HL-60 (cell line): Measurements from ENCODE around the gene EGFR.

Experiments
- DNase-seq, 2 experiments: peaks; one replicate each; pipeline ENCODE4 v3.0.0-alpha.2; 2010 to 2020; ENCODE audit warnings: low read depth in 1 of 2, low spot score in 1 of 2
- H3K27ac ChIP-seq: fragments of 250-450 bp; sonication (Bioruptor Pico); replicated peaks from 2 replicates; pipeline ENCODE4 v1.5.1; 2020; ENCODE audit warnings: mild to moderate bottlenecking, moderate library complexity
- H3K27me3 ChIP-seq: fragments of 250-450 bp; sonication (Bioruptor Pico); 2 replicates; pipeline ENCODE4 v1.5.1; 2021; ENCODE audit warnings: mild to moderate bottlenecking, moderate library complexity; ENCODE audit not compliant: insufficient read depth, poor library complexity, severe bottlenecking
- H3K4me3 ChIP-seq: replicated peaks from 2 replicates; pipeline ENCODE4 v1.5.1; 2011; ENCODE audit warnings: mild to moderate bottlenecking, control low read depth, low read length; ENCODE audit not compliant: insufficient read depth
- CTCF ChIP-seq: IDR thresholded peaks from one replicate; pipeline ENCODE4 v1.5.1; 2011; ENCODE audit warnings: low read length, control low read depth, inconsistent platforms; ENCODE audit not compliant: insufficient read depth
- GABPA ChIP-seq: IDR thresholded peaks from 2 replicates; pipeline ENCODE4 v1.6.1; 2012; ENCODE audit warnings: low read depth
- POLR2AphosphoS5 ChIP-seq: IDR thresholded peaks from 2 replicates; pipeline ENCODE4 v1.6.1; 2012; ENCODE audit warnings: low read depth
- REST ChIP-seq: IDR thresholded peaks from 2 replicates; pipeline ENCODE4 v1.6.1; 2012; ENCODE audit warnings: low read depth; ENCODE audit not compliant: insufficient replicate concordance
- SPI1 ChIP-seq: IDR thresholded peaks from 2 replicates; pipeline ENCODE4 v1.6.1; 2012; ENCODE audit warnings: low read depth, mild to moderate bottlenecking, borderline replicate concordance

The EGFR gene

GRCh38 chr7:55145606-55146005 lies 126.8 kb downstream of the EGFR start:
- DNase-seq, result no peak
- Histone ChIP-seq H3K4me3 (no peak overlapping the region), H3K27me3 (no peaks in the 10 kb centered on the region), H3K27ac (no peak overlapping the region)
- TF ChIP-seq GABPA (no peak), CTCF (no peak), SPI1 (no peak), POLR2AphosphoS5 (no peak), REST (no peak)

- TF ChIP-seq POLR2AphosphoS5, result no peak
- TF ChIP-seq REST, result no peak
- TF ChIP-seq GABPA, result no peak
- TF ChIP-seq CTCF, result no peak
- TF ChIP-seq SPI1, result no peak
- Histone ChIP-seq H3K27ac (no peak overlapping the region), H3K4me3 (no peak overlapping the region), H3K27me3 (no peaks in the 10 kb centered on the region)
- no peak for DNase-seq
Observed at GRCh38 chr7:55147101-55147500, 128.3 kb downstream of the EGFR start.

GRCh38 chr7:55147736-55148135 lies 128.9 kb downstream of the EGFR start:
- TF ChIP-seq CTCF (no peak), GABPA (no peak), POLR2AphosphoS5 (no peak), SPI1 (no peak), REST (no peak)
- no peaks in the 10 kb centered on the region for H3K27me3 ChIP-seq
- DNase-seq, result no peak
- H3K4me3 ChIP-seq, result no peak overlapping the region
- H3K27ac ChIP-seq, result no peak overlapping the region
